ENCODE measurements around the gene ZFHX3. TPM values are rescaled to one million over a fixed set of nuclear protein-coding genes. Genes with fewer than 3 reads are reported as not detected.
A peak's percentile ranks its signal among the peaks of the same experiment; 100 is the strongest.

ZFHX3 gene
- total RNA-seq, 1 donor from 2014 or later, result 8.1 TPM

- DNase-seq, result no peak
- ATAC-seq, result no peak
- intact Hi-C loops (cut with micrococcal nuclease), result no loop called here
Measured at GRCh38 chr16:72884573-72884972, 163.4 kb downstream of the ZFHX3 start.

- ATAC-seq (peak; percentile 22), DNase-seq (no peak)
- intact Hi-C loops (cut with micrococcal nuclease), result no loop called here
Measured at GRCh38 chr16:72884037-72884436, 163.9 kb downstream of the ZFHX3 start.

- intact Hi-C loops (cut with micrococcal nuclease), result no loop called here
- ATAC-seq, result no peak
- no peak for DNase-seq
Measured at GRCh38 chr16:72879846-72880245, 168.1 kb downstream of the ZFHX3 start.

- peak; percentile 49 for ATAC-seq
- intact Hi-C loops (cut with micrococcal nuclease), result no loop called here
- DNase-seq, result peak; percentile 47
Measured at GRCh38 chr16:72878301-72879269, 169.3 kb downstream of the ZFHX3 start.

GRCh38 chr16:72877374-72878028 lies 170.4 kb downstream of the ZFHX3 start:
- intact Hi-C loops (cut with micrococcal nuclease), result no loop called here
- ATAC-seq, result peak; percentile 35
- no peak for DNase-seq

GRCh38 chr16:72876981-72877373 lies 171.0 kb downstream of the ZFHX3 start:
- no peak for ATAC-seq

GRCh38 chr16:72876221-72876620 lies 171.7 kb downstream of the ZFHX3 start:
- DNase-seq (peak; percentile 74), ATAC-seq (peak; percentile 83)
- intact Hi-C loops (cut with micrococcal nuclease), result no loop called here

More at GRCh38 chr16:72876981-72877373, 171.0 kb downstream of the ZFHX3 start:
- intact Hi-C loops (cut with micrococcal nuclease), result no loop called here
- DNase-seq, result no peak

- DNase-seq (no peak), ATAC-seq (no peak)
- intact Hi-C loops (cut with micrococcal nuclease), result no loop called here
Measured at GRCh38 chr16:72875291-72876031, 172.5 kb downstream of the ZFHX3 start.

GRCh38 chr16:72873853-72874252 lies 174.1 kb downstream of the ZFHX3 start:
- DNase-seq (no peak), ATAC-seq (no peak)
- intact Hi-C loops (cut with micrococcal nuclease), result no loop called here

- ATAC-seq (no peak), DNase-seq (no peak)
- intact Hi-C loops (cut with micrococcal nuclease), result no loop called here
Measured at GRCh38 chr16:72873044-72873443, 174.9 kb downstream of the ZFHX3 start.

GRCh38 chr16:72865835-72866234 lies 182.1 kb downstream of the ZFHX3 start:
- DNase-seq (no peak), ATAC-seq (peak; percentile 7)
- intact Hi-C loops (cut with micrococcal nuclease), result no loop called here

GRCh38 chr16:72865258-72865657 lies 182.7 kb downstream of the ZFHX3 start:
- ATAC-seq (peak; percentile 87), DNase-seq (no peak)
- intact Hi-C loops (cut with micrococcal nuclease), result no loop called here

- intact Hi-C loops (cut with micrococcal nuclease), result no loop called here
- no peak for DNase-seq
- no peak for ATAC-seq
Measured at GRCh38 chr16:72864130-72864833, 183.6 kb downstream of the ZFHX3 start.

GRCh38 chr16:72862090-72862489 lies 185.8 kb downstream of the ZFHX3 start:
- no peak for DNase-seq
- intact Hi-C loops (cut with micrococcal nuclease), result no loop called here
- ATAC-seq, result no peak

- no peak for DNase-seq
- intact Hi-C loops (cut with micrococcal nuclease), result no loop called here
- peak; percentile 57 for ATAC-seq
Measured at GRCh38 chr16:72860726-72861562, 187.0 kb downstream of the ZFHX3 start.

GRCh38 chr16:72859581-72859980 lies 188.3 kb downstream of the ZFHX3 start:
- intact Hi-C loops (cut with micrococcal nuclease), result loop anchor here (10.0 kb wide), 1 partner anchor 75 kb away; no protein-coding TSS in a partner anchor
- ATAC-seq, result no peak
- no peak for DNase-seq

GRCh38 chr16:72858665-72859493 lies 189.0 kb downstream of the ZFHX3 start:
- ATAC-seq, result peak; percentile 57
- intact Hi-C loops (cut with micrococcal nuclease), result loop anchor here (10.0 kb wide), 1 partner anchor 76 kb away; no protein-coding TSS in a partner anchor
- no peak for DNase-seq
